ENCODE measurements around the gene MAP4K3. TPM values are rescaled to one million over a fixed set of nuclear protein-coding genes. Genes with fewer than 3 reads are reported as not detected.

MAP4K3 gene
- total and polyA plus RNA-seq, 2 donors (not counting 1 experiment from before 2014, with no cell fraction given): 1.3 to 28.3 TPM

DNA sequence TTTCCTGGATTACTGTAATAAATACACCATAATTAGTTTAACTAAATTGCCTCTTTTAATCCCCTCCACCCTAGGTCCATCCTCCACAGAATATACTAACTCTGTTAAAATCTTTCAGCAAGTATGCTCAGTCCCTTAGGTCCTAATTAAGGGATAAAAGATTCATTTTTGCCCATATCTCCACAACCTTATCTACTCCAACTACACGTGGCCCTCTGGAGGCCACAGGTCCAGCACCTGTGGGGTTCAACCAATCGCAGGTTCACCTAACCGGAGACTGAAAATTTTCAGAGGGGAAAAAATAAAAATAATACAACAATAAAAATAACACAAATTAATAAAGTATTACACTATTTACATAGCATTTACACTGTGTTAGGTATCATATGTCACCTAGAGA, 86.4 kb downstream of the MAP4K3 start:
- no peaks in the 10 kb centered on the region for H4K20me1 ChIP-seq (ENCODE audit: control insufficient read depth, insufficient read depth, low read length, poor library complexity, severe bottlenecking)
- no peak for DNase-seq
- Mint-ChIP-seq H3K4me1 (no peaks in the 10 kb centered on the region), H3K27ac (no peak overlapping the region), H3K9me3 (ENCODE audit: insufficient read depth) (no peaks in the 10 kb centered on the region), H3K4me3 (no peak overlapping the region), H3K27me3 (no peaks in the 10 kb centered on the region)
- POLR2A ChIA-PET: no interaction called here
- no CpG with 5 or more reads among the region's 3 CpGs for WGBS (ENCODE audit: insufficient coverage)
- H3K79me2 ChIP-seq (ENCODE audit: control insufficient read depth, insufficient read depth, low read length): no peaks in the 10 kb centered on the region
- H3K27me3 ChIP-seq (replicated peaks in 1 of 4; ENCODE audit: control extremely low read depth in 1 of 4, control insufficient read depth in 3 of 4, insufficient read depth in 4 of 4, low read length in 3 of 4): no peaks in the 10 kb centered on the region
- H3K4me3 ChIP-seq (ENCODE audit: control extremely low read depth in 1 of 5, extremely low read depth in 1 of 5, insufficient read depth in 1 of 5, low read depth in 2 of 5, low read length in 4 of 5): no peak overlapping the region
- no peak overlapping the region for H2AFZ ChIP-seq (ENCODE audit: insufficient read depth, low read depth, low read length, poor library complexity, severe bottlenecking)
- H3K9me3 ChIP-seq (ENCODE audit: control extremely low read depth in 1 of 3, control insufficient read depth in 2 of 3, insufficient read depth in 1 of 3, low read length in 2 of 3): no peaks in the 10 kb centered on the region
- no peak overlapping the region for H3K4me2 ChIP-seq (replicated peaks; ENCODE audit: low read depth, low read length, poor library complexity, severe bottlenecking)
- TF ChIP-seq, protein P1, sequence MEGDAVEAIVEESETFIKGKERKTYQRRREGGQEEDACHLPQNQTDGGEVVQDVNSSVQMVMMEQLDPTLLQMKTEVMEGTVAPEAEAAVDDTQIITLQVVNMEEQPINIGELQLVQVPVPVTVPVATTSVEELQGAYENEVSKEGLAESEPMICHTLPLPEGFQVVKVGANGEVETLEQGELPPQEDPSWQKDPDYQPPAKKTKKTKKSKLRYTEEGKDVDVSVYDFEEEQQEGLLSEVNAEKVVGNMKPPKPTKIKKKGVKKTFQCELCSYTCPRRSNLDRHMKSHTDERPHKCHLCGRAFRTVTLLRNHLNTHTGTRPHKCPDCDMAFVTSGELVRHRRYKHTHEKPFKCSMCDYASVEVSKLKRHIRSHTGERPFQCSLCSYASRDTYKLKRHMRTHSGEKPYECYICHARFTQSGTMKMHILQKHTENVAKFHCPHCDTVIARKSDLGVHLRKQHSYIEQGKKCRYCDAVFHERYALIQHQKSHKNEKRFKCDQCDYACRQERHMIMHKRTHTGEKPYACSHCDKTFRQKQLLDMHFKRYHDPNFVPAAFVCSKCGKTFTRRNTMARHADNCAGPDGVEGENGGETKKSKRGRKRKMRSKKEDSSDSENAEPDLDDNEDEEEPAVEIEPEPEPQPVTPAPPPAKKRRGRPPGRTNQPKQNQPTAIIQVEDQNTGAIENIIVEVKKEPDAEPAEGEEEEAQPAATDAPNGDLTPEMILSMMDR (IDR thresholded peaks at IDR 0.05): no peak
- no peak overlapping the region for H3K9ac ChIP-seq (ENCODE audit: low read length)
- intact Hi-C loops (cut with micrococcal nuclease): no loop called here
- CTCF ChIA-PET: no interaction called here
- no peaks in the 10 kb centered on the region for H3K4me1 ChIP-seq (ENCODE audit: control insufficient read depth in 2 of 2, insufficient read depth in 2 of 2, low read length in 2 of 2)
- no peak for ATAC-seq (ENCODE audit: low read depth)
- peaks cover 0 to 3% of the 10 kb centered on the region in 2 experiments for H3K36me3 ChIP-seq (replicated peaks in 1 of 2; ENCODE audit: control extremely low read depth in 1 of 2, control insufficient read depth in 1 of 2, extremely low read depth in 1 of 2, insufficient read depth in 2 of 2, low read length in 1 of 2)
- H3K27ac ChIP-seq (ENCODE audit: low read length in 2 of 2): no peak overlapping the region

DNA sequence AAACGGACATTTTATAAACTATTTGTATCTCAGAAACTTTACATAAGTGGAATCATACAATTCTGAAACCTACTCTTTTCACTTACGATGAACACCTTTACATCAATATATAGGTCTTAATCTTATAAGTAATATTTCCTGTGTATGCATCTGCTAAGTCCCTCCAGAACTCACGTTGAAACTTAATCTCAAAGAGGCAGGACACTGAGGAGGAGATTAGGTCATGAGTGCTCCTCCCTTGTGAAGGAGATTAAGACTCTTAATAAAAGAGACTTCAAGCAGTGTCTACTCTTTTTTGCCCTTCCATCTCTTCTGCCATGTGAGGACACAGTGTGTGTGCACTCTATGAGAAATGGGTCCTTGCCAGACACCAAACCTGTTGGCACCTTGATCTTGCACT, 98.6 kb downstream of the MAP4K3 start:
- no peaks in the 10 kb centered on the region for H3K27me3 Mint-ChIP-seq
- no CpG with 5 or more reads among the region's 3 CpGs for WGBS (ENCODE audit: insufficient coverage)

More for the DNA sequence above, 98.6 kb downstream of the MAP4K3 start:
- H3K79me2 ChIP-seq (ENCODE audit: control insufficient read depth, insufficient read depth, low read length): no peaks in the 10 kb centered on the region
- H3K4me3 ChIP-seq (ENCODE audit: control extremely low read depth in 1 of 5, extremely low read depth in 1 of 5, insufficient read depth in 1 of 5, low read depth in 2 of 5, low read length in 4 of 5): no peak overlapping the region
- no peaks in the 10 kb centered on the region for H4K20me1 ChIP-seq (ENCODE audit: control insufficient read depth, insufficient read depth, low read length, poor library complexity, severe bottlenecking)
- DNase-seq: no peak
- TF ChIP-seq EZH2 (IDR thresholded peaks at IDR 0.05; ENCODE audit: borderline replicate concordance, insufficient read depth, low read depth, low read length, poor library complexity, severe bottlenecking): no peak
- TF ChIP-seq, protein P1 (IDR thresholded peaks at IDR 0.05): no peak
- no peaks in the 10 kb centered on the region for H3K4me1 ChIP-seq (ENCODE audit: control insufficient read depth in 2 of 2, insufficient read depth in 2 of 2, low read length in 2 of 2)
- no peaks in the 10 kb centered on the region for H3K36me3 ChIP-seq (replicated peaks in 1 of 2; ENCODE audit: control extremely low read depth in 1 of 2, control insufficient read depth in 1 of 2, extremely low read depth in 1 of 2, insufficient read depth in 2 of 2, low read length in 1 of 2)
- H3K27ac ChIP-seq (ENCODE audit: low read length in 2 of 2): no peak overlapping the region
- H3K27ac Mint-ChIP-seq: no peak overlapping the region
- no peak overlapping the region for H2AFZ ChIP-seq (ENCODE audit: insufficient read depth, low read depth, low read length, poor library complexity, severe bottlenecking)
- H3K4me2 ChIP-seq (replicated peaks; ENCODE audit: low read depth, low read length, poor library complexity, severe bottlenecking): no peak overlapping the region
- no peaks in the 10 kb centered on the region for H3K9me3 Mint-ChIP-seq (ENCODE audit: insufficient read depth)
- H3K4me1 Mint-ChIP-seq: no peaks in the 10 kb centered on the region
- H3K4me3 Mint-ChIP-seq: no peak overlapping the region
- intact Hi-C loops (cut with micrococcal nuclease): no loop called here
- CTCF ChIA-PET: no interaction called here
- H3K9me3 ChIP-seq (ENCODE audit: control extremely low read depth in 1 of 3, control insufficient read depth in 2 of 3, insufficient read depth in 1 of 3, low read length in 2 of 3): no peaks in the 10 kb centered on the region
- no peak for ATAC-seq (ENCODE audit: low read depth)
- POLR2A ChIA-PET: no interaction called here
- H3K27me3 ChIP-seq (replicated peaks in 1 of 4; ENCODE audit: control extremely low read depth in 1 of 4, control insufficient read depth in 3 of 4, insufficient read depth in 4 of 4, low read length in 3 of 4): no peaks in the 10 kb centered on the region
- H3K9ac ChIP-seq (ENCODE audit: low read length): no peak overlapping the region

All from B cell (primary cell).